Keratinocyte (primary cell): ENCODE results near the gene SDCCAG8. TPM values are rescaled to one million over a fixed set of nuclear protein-coding genes. Genes with fewer than 3 reads are reported as not detected.

Experiments
- DNase-seq: peaks from one replicate; pipeline ENCODE4 v3.0.0-alpha.2; 2011; ENCODE audit warnings: low read depth, missing footprints, low spot score
- FAIRE-seq: peaks from 2 replicates; lab custom pipeline; 2011; peaks lifted over from hg19 to GRCh38; lab: Jason Lieb, UNC
- H2AFZ ChIP-seq: 2 replicates; pipeline ENCODE4 v1.6.0; 2012; ENCODE audit warnings: low read length, control low read depth, inconsistent platforms; ENCODE audit not compliant: control insufficient read depth
- H3K27ac ChIP-seq: 2 replicates; pipeline ENCODE4 v1.5.1; 2011; ENCODE audit warnings: low read length; ENCODE audit not compliant: control insufficient read depth, insufficient read depth
- H3K27me3 ChIP-seq: 3 replicates; pipeline ENCODE4 v1.6.0; 2011; ENCODE audit warnings: low read length; ENCODE audit not compliant: control insufficient read depth, insufficient read depth; ENCODE audit errors: extremely low read depth
- H3K36me3 ChIP-seq, 2 experiments: 2 replicates in 1 of 2; 3 replicates in 1 of 2; pipeline ENCODE4 v1.5.1; 2011; ENCODE audit warnings: low read length in 2 of 2, mild to moderate bottlenecking in 1 of 2; ENCODE audit not compliant: control insufficient read depth in 2 of 2, insufficient read depth in 2 of 2; ENCODE audit errors: extremely low read depth in 1 of 2
- H3K4me1 ChIP-seq: 3 replicates; pipeline ENCODE4 v1.5.1; 2011; ENCODE audit warnings: low read length; ENCODE audit not compliant: control insufficient read depth, insufficient read depth; ENCODE audit errors: extremely low read depth
- H3K4me2 ChIP-seq: 3 replicates; pipeline ENCODE4 v1.6.0; 2011; ENCODE audit warnings: low read depth, low read length; ENCODE audit not compliant: control insufficient read depth, insufficient read depth; ENCODE audit errors: extremely low read depth
- H3K4me3 ChIP-seq, 3 experiments: fragments of 200-600 bp in 1 of 3; sonication (generic) in 1 of 3; 2 replicates in 2 of 3; 3 replicates in 1 of 3; pipeline ENCODE4 v1.5.1; 2011 to 2016; ENCODE audit warnings: low read length in 3 of 3, mild to moderate bottlenecking in 3 of 3, control low read depth in 2 of 3, inconsistent platforms in 1 of 3, low read depth in 1 of 3, mixed read lengths in 1 of 3, mixed run types in 1 of 3, moderate library complexity in 1 of 3; ENCODE audit not compliant: control insufficient read depth in 2 of 3, insufficient read depth in 2 of 3; ENCODE audit errors: extremely low read depth in 1 of 3
- H3K79me2 ChIP-seq: 2 replicates; pipeline ENCODE4 v1.6.0; 2012; ENCODE audit warnings: low read length; ENCODE audit not compliant: control insufficient read depth, insufficient read depth
- H3K9ac ChIP-seq: 3 replicates; pipeline ENCODE4 v1.6.0; 2011; ENCODE audit warnings: low read length; ENCODE audit not compliant: control insufficient read depth, insufficient read depth; ENCODE audit errors: extremely low read depth
- H3K9me1 ChIP-seq: 3 replicates; pipeline ENCODE4 v1.6.0; 2011; ENCODE audit warnings: low read length; ENCODE audit not compliant: control insufficient read depth, insufficient read depth; ENCODE audit errors: extremely low read depth
- H3K9me3 ChIP-seq: 2 replicates; pipeline ENCODE4 v1.5.1; 2012; ENCODE audit warnings: low read depth, low read length; ENCODE audit not compliant: control insufficient read depth
- H4K20me1 ChIP-seq: 3 replicates; pipeline ENCODE4 v1.6.0; 2011; ENCODE audit warnings: low read length; ENCODE audit not compliant: control insufficient read depth, insufficient read depth; ENCODE audit errors: extremely low read depth
- EZH2 ChIP-seq: IDR thresholded peaks from one replicate; pipeline ENCODE4 v1.6.1; 2012; ENCODE audit warnings: inconsistent platforms, mild to moderate bottlenecking, low read length, moderate library complexity
- dilution Hi-C: fragments of 300-500 bp; cut with MboI; formaldehyde crosslinking; loops from one replicate; pipeline ENCODE4 v1.7.0; 2020; ENCODE audit warnings: low sequenced_read_pairs; ENCODE audit not compliant: extremely low pct_ligation_motif_present
- polyA plus RNA-seq, 5 experiments: library from polyadenylated mRNA; depleted of rRNA in 3 of 5; stranded (reverse) in 3 of 5; stranded (forward) in 1 of 5; unstranded in 1 of 5; fragments of >200 nt; gene quantifications; 1 replicate in 1 of 5; 2 replicates in 3 of 5; 3 replicates in 1 of 5; pipeline versions ENCODE4 v1.2.1 to v1.2.3, GENCODE V29; 2011 to 2012; ENCODE audit warnings: missing spikeins in 2 of 5, low read depth in 1 of 5, low replicate concordance in 1 of 5
- TF ChIP-seq, protein P1 (sequence below), 3 experiments: IDR thresholded peaks in 1 of 3; conservative IDR thresholded peaks in 1 of 3; optimal IDR thresholded peaks in 1 of 3; 2 replicates in 2 of 3; 3 replicates in 1 of 3; pipeline versions ENCODE3 to v1.5.1; 2011; ENCODE audit warnings: low read length in 3 of 3, mild to moderate bottlenecking in 3 of 3, moderate library complexity in 2 of 3, control low read depth in 1 of 3, inconsistent platforms in 1 of 3; ENCODE audit not compliant: insufficient read depth in 2 of 3; ENCODE audit errors: extremely low read depth in 1 of 3

SDCCAG8 gene
- polyA plus RNA-seq, 1 donor (not counting 4 experiments of a cell fraction or from before 2014, with no cell fraction given): 61.6 TPM

DNA sequence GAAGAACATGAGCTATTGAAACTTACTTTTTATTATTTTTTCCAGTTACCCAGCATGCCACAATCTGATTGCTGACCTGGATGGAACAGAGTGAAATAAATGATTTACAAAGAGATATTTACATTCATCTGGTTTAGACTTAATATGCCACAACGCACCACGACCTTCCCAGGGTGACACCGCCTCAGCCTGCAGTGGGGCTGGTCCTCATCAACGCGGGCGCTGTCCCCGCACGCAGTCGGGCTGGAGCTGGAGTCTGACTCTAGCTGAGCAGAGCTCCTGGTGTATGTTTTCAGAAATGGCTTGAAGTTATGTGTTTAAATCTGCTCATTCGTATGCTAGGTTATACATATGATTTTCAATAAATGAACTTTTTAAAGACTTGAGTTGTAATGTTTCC, 243.9 kb downstream of the SDCCAG8 start:
- H3K79me2 ChIP-seq: peaks cover 6% of the 10 kb centered on the region
- no peaks in the 10 kb centered on the region for H3K9me3 ChIP-seq
- H3K9me1 ChIP-seq: no peaks in the 10 kb centered on the region
- DNase-seq: no peak
- no peak overlapping the region for H3K27ac ChIP-seq
- no peak for FAIRE-seq
- H3K4me1 ChIP-seq: peaks cover 8% of the 10 kb centered on the region
- dilution Hi-C loops: no loop called here
- H4K20me1 ChIP-seq: no peaks in the 10 kb centered on the region
- TF ChIP-seq, protein P1, sequence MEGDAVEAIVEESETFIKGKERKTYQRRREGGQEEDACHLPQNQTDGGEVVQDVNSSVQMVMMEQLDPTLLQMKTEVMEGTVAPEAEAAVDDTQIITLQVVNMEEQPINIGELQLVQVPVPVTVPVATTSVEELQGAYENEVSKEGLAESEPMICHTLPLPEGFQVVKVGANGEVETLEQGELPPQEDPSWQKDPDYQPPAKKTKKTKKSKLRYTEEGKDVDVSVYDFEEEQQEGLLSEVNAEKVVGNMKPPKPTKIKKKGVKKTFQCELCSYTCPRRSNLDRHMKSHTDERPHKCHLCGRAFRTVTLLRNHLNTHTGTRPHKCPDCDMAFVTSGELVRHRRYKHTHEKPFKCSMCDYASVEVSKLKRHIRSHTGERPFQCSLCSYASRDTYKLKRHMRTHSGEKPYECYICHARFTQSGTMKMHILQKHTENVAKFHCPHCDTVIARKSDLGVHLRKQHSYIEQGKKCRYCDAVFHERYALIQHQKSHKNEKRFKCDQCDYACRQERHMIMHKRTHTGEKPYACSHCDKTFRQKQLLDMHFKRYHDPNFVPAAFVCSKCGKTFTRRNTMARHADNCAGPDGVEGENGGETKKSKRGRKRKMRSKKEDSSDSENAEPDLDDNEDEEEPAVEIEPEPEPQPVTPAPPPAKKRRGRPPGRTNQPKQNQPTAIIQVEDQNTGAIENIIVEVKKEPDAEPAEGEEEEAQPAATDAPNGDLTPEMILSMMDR (optimal IDR thresholded peaks at IDR 0.05 in 1 of 3, IDR thresholded peaks at IDR 0.05 in 1 of 3, conservative IDR thresholded peaks at IDR 0.05 in 1 of 3; ENCODE audit: extremely low read depth in 1 of 3, insufficient read depth in 2 of 3, low read length in 3 of 3): no peak
- no peak for TF ChIP-seq EZH2
- H3K9ac ChIP-seq: no peak overlapping the region
- H3K4me2 ChIP-seq: no peak overlapping the region
- H2AFZ ChIP-seq: no peak overlapping the region
- H3K27me3 ChIP-seq: no peaks in the 10 kb centered on the region
- no peaks in the 10 kb centered on the region for H3K36me3 ChIP-seq
- no peak overlapping the region for H3K4me3 ChIP-seq

DNA sequence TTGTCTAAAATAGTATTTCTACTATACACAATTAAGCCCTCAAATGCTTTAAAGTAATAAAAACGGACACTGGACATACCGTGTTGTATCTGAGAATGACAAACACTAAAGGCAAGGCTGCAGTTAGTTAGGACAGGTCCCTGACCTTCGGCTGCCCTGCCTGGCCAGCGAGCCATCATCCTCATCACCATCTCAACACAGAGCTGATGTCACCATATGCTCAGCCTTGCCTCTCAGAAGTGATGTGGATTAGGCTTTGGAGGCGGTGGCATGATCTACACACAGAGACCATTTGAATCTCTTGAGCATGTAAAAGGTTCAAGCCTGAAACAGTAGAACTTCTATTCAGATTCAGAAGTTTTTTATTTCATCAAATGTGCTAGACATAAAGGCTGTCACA, 244.7 kb downstream of the SDCCAG8 start:
- H3K9ac ChIP-seq: no peak overlapping the region
- peaks cover 4% of the 10 kb centered on the region for H3K79me2 ChIP-seq
- H4K20me1 ChIP-seq: no peaks in the 10 kb centered on the region
- H3K36me3 ChIP-seq: no peaks in the 10 kb centered on the region
- dilution Hi-C loops: no loop called here
- no peaks in the 10 kb centered on the region for H3K27me3 ChIP-seq
- no peak overlapping the region for H3K4me2 ChIP-seq
- FAIRE-seq: no peak
- no peak for DNase-seq
- no peak overlapping the region for H3K27ac ChIP-seq
- no peak overlapping the region for H3K4me3 ChIP-seq
- H3K9me3 ChIP-seq: no peaks in the 10 kb centered on the region
- H2AFZ ChIP-seq: no peak overlapping the region
- no peaks in the 10 kb centered on the region for H3K9me1 ChIP-seq
- TF ChIP-seq, protein P1 (optimal IDR thresholded peaks at IDR 0.05 in 1 of 3, IDR thresholded peaks at IDR 0.05 in 1 of 3, conservative IDR thresholded peaks at IDR 0.05 in 1 of 3; ENCODE audit: extremely low read depth in 1 of 3, insufficient read depth in 2 of 3, low read length in 3 of 3): no peak
- TF ChIP-seq EZH2: no peak
- H3K4me1 ChIP-seq: peaks cover 8% of the 10 kb centered on the region
